Osteoblast (primary cell): ENCODE measurements around the gene ANAPC4. TPM values are rescaled to one million over a fixed set of nuclear protein-coding genes. Genes with fewer than 3 reads are reported as not detected.

ENCODE experiments used
- DNase-seq: peaks from one replicate; pipeline ENCODE4 v3.0.0; 2011; ENCODE audit warnings: low spot score, mixed read lengths; ENCODE audit not compliant: insufficient read length; ENCODE audit errors: missing footprints
- H2AFZ ChIP-seq: 2 replicates; pipeline ENCODE4 v1.6.0; 2011; ENCODE audit warnings: mild to moderate bottlenecking, low read length
- H3K27ac ChIP-seq: 2 replicates; pipeline ENCODE4 v1.5.1; 2011; ENCODE audit warnings: mild to moderate bottlenecking, low read depth, low read length, moderate library complexity
- H3K27me3 ChIP-seq: 2 replicates; pipeline ENCODE4 v1.6.0; 2012; ENCODE audit warnings: mild to moderate bottlenecking, control low read depth, inconsistent platforms, low read length, moderate library complexity; ENCODE audit not compliant: insufficient read depth
- H3K36me3 ChIP-seq: 2 replicates; pipeline ENCODE4 v1.5.1; 2011; ENCODE audit warnings: mild to moderate bottlenecking, low read length, control low read depth, moderate library complexity; ENCODE audit not compliant: insufficient read depth
- H3K4me1 ChIP-seq: 2 replicates; pipeline ENCODE4 v1.5.1; 2011; ENCODE audit warnings: mild to moderate bottlenecking, low read length, control low read depth, moderate library complexity; ENCODE audit not compliant: insufficient read depth
- H3K4me2 ChIP-seq: 2 replicates; pipeline ENCODE4 v1.6.0; 2011; ENCODE audit warnings: mild to moderate bottlenecking, low read length; ENCODE audit not compliant: insufficient read depth
- H3K4me3 ChIP-seq: fragments of 200-600 bp; sonication (generic); 3 replicates; pipeline ENCODE4 v1.5.1; 2012; ENCODE audit warnings: mild to moderate bottlenecking, low read length, inconsistent platforms; ENCODE audit not compliant: insufficient read depth
- H3K79me2 ChIP-seq: 2 replicates; pipeline ENCODE4 v1.6.0; 2012; ENCODE audit warnings: mild to moderate bottlenecking, low read length, control low read depth, inconsistent platforms; ENCODE audit not compliant: insufficient read depth
- H3K9me3 ChIP-seq: 2 replicates; pipeline ENCODE4 v1.5.1; 2011; ENCODE audit warnings: low read depth, low read length, control low read depth
- H4K20me1 ChIP-seq: 2 replicates; pipeline ENCODE4 v1.6.0; 2012; ENCODE audit warnings: mild to moderate bottlenecking, low read length, control low read depth; ENCODE audit not compliant: insufficient read depth
- total RNA-seq: library from RNA; depleted of rRNA; stranded (reverse); fragments of >200 nt; gene quantifications from 2 replicates; pipeline ENCODE4 v1.2.3, GENCODE V29; 2012
- TF ChIP-seq, protein P1 (sequence below): IDR thresholded peaks from 2 replicates; pipeline ENCODE4 v1.5.1; 2011; ENCODE audit warnings: mild to moderate bottlenecking, low read depth, low read length, moderate library complexity; ENCODE audit errors: extremely low read depth

ANAPC4 gene
- total RNA-seq, 1 donor: 28.2 TPM

DNA sequence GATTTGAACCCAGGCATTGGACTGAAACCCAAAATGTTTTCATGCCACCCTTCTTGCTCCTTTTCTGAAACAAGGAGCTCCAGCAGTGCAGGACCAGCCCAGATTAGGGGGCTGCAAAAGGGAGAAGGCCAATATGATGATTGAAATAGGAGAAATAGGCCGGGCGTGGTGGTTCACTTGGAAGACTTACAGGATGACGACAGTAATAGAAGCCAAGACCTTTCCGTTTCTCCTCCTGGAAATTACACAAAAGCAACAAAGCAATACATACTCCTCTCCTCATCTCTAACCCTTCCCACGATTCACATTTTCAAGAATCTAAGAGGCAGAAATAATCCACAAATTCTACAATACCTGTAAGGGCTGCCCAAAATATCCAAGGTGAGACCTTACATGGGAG lies 90.8 kb downstream of the ANAPC4 start:
- Histone ChIP-seq H3K9me3 (no peaks in the 10 kb centered on the region), H3K4me3 (no peak overlapping the region), H3K79me2 (no peaks in the 10 kb centered on the region), H3K4me2 (no peak overlapping the region), H3K36me3 (no peaks in the 10 kb centered on the region), H3K27ac (no peak overlapping the region), H3K27me3 (no peaks in the 10 kb centered on the region), H2AFZ (no peak overlapping the region), H3K4me1 (peaks cover 7% of the 10 kb centered on the region), H4K20me1 (no peaks in the 10 kb centered on the region)
- TF ChIP-seq, protein P1, sequence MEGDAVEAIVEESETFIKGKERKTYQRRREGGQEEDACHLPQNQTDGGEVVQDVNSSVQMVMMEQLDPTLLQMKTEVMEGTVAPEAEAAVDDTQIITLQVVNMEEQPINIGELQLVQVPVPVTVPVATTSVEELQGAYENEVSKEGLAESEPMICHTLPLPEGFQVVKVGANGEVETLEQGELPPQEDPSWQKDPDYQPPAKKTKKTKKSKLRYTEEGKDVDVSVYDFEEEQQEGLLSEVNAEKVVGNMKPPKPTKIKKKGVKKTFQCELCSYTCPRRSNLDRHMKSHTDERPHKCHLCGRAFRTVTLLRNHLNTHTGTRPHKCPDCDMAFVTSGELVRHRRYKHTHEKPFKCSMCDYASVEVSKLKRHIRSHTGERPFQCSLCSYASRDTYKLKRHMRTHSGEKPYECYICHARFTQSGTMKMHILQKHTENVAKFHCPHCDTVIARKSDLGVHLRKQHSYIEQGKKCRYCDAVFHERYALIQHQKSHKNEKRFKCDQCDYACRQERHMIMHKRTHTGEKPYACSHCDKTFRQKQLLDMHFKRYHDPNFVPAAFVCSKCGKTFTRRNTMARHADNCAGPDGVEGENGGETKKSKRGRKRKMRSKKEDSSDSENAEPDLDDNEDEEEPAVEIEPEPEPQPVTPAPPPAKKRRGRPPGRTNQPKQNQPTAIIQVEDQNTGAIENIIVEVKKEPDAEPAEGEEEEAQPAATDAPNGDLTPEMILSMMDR: no peak
- DNase-seq: no peak

Other genes starting within 250 kb of the ANAPC4 start
- 8.3 and 9.1 TPM in 2 replicates for gene SEPSECS, start 216.8 kb upstream of the ANAPC4 start, total RNA-seq
- gene PI4K2B, start 143.2 kb upstream of the ANAPC4 start, total RNA-seq: 20.3 TPM in 2 replicates
- gene ZCCHC4, start 64.5 kb upstream of the ANAPC4 start, total RNA-seq: 13.0 and 13.4 TPM in 2 replicates